ENCODE results near the gene ECD.

- TF ChIP-seq CTCF (conservative IDR thresholded peaks at IDR 0.05) (no peak), ZFX (IDR thresholded peaks at IDR 0.05) (no peak)
Observed at GRCh38 chr10:73169320-73169719, 1.5 kb upstream of the ECD start.

Measured in C4-2B (cell line).